Lung (tissue), 12 donors: ENCODE data around the gene PHACTR1. TPM values are rescaled to one million over a fixed set of nuclear protein-coding genes. Genes with fewer than 3 reads are reported as not detected.

Experiments used
- ATAC-seq: fragments of 200-7000 bp; cut with Tn5 transposase; one replicate; pipeline ENCODE4 v1.9.1; 2020; ENCODE audit warnings: moderate number of reproducible peaks; ENCODE audit not compliant: insufficient read depth, low FRiP score
- DNase-seq, 3 donors: peaks; one replicate each; pipeline ENCODE4 v3.0.0-alpha.2; 2013 to 2017
- H3K27ac ChIP-seq, 2 donors: one replicate each; pipeline ENCODE4 v1.5.1; 2013; ENCODE audit warnings: mild to moderate bottlenecking in 2 of 2, moderate library complexity in 2 of 2, control low read depth in 1 of 2, inconsistent platforms in 1 of 2, low read depth in 1 of 2, low read length in 1 of 2
- H3K27me3 ChIP-seq, 3 donors: one replicate each; pipeline ENCODE4 v1.5.1; 2013; ENCODE audit warnings: low read length in 2 of 3; ENCODE audit not compliant: control insufficient read depth in 3 of 3, insufficient read depth in 3 of 3
- H3K36me3 ChIP-seq, 4 donors: one replicate each; pipeline ENCODE4 v1.5.1; 2013; ENCODE audit warnings: low read length in 4 of 4, mild to moderate bottlenecking in 1 of 4, moderate library complexity in 1 of 4; ENCODE audit not compliant: control insufficient read depth in 4 of 4, insufficient read depth in 4 of 4
- H3K4me1 ChIP-seq, 5 donors: one replicate each; pipeline ENCODE4 v1.5.1; 2013; ENCODE audit warnings: low read length in 5 of 5, mild to moderate bottlenecking in 2 of 5, moderate library complexity in 1 of 5; ENCODE audit not compliant: control insufficient read depth in 5 of 5, insufficient read depth in 5 of 5
- H3K4me3 ChIP-seq: one replicate; pipeline ENCODE4 v1.5.1; 2013; ENCODE audit warnings: mild to moderate bottlenecking, control low read depth, moderate library complexity
- H3K9ac ChIP-seq, 2 donors: one replicate each; pipeline ENCODE4 v1.5.1; 2013; ENCODE audit warnings: low read length in 2 of 2, control low read depth in 1 of 2; ENCODE audit not compliant: insufficient read depth in 1 of 2
- H3K9me3 ChIP-seq, 4 donors: one replicate each; pipeline ENCODE4 v1.5.1; 2013; ENCODE audit warnings: low read length in 3 of 4, mild to moderate bottlenecking in 1 of 4, moderate library complexity in 1 of 4; ENCODE audit not compliant: control insufficient read depth in 4 of 4, insufficient read depth in 3 of 4
- CTCF ChIP-seq: IDR thresholded peaks from 2 replicates; pipeline ENCODE4 v1.5.1; 2012; ENCODE audit warnings: mild to moderate bottlenecking; ENCODE audit errors: control extremely low read depth, extremely low read depth
- WGBS, 2 donors: extraction: QIAGEN DNeasy Blood & Tissue Kit; methylation state at CpG; one replicate each; pipeline ENCODE4 v1.1.7; 2013; 5-methylcytosine and 5-hydroxymethylcytosine counted together
- polyA plus RNA-seq, 2 donors: library from polyadenylated mRNA; stranded (reverse); fragments of 200-250 nt; gene quantifications; one replicate each; pipeline ENCODE4 v1.2.1, GENCODE V29; 2013
- total RNA-seq, 2 donors: library from RNA; depleted of rRNA in 1 of 2; stranded (reverse); fragments of >200 nt in 1 of 2; gene quantifications; one replicate each; pipeline ENCODE4 v1.2.1, GENCODE V29; 2014 to 2021
- donor health status: control.
- donor health status: control.
- donor health status: Bipolar disorder and iron deficiency.
- donor health status: healthy.
- donor health status: DM: yes; HTN: yes; CAD: no.

PHACTR1 gene
- total and polyA plus RNA-seq, 4 donors: 16.3 to 58.8 (median 41.9) TPM

GRCh38 chr6:12878741-12879140 lies 162.2 kb downstream of the PHACTR1 start:
- no peaks in the 10 kb centered on the region for H3K9me3 ChIP-seq
- ATAC-seq (no peak), DNase-seq (no peak)
- H3K4me1 ChIP-seq: no peaks in the 10 kb centered on the region
- peaks cover 0 to 4% (median 2%) of the 10 kb centered on the region in 3 donors for H3K27me3 ChIP-seq
- no peak overlapping the region for H3K4me3 ChIP-seq
- 65 to 79% methylated on average over 4 of the region's 4 CpGs for WGBS, 2 donors
- H3K36me3 ChIP-seq: no peaks in the 10 kb centered on the region
- no peak overlapping the region for H3K9ac ChIP-seq
- TF ChIP-seq CTCF: no peak
- no peak overlapping the region for H3K27ac ChIP-seq

DNA sequence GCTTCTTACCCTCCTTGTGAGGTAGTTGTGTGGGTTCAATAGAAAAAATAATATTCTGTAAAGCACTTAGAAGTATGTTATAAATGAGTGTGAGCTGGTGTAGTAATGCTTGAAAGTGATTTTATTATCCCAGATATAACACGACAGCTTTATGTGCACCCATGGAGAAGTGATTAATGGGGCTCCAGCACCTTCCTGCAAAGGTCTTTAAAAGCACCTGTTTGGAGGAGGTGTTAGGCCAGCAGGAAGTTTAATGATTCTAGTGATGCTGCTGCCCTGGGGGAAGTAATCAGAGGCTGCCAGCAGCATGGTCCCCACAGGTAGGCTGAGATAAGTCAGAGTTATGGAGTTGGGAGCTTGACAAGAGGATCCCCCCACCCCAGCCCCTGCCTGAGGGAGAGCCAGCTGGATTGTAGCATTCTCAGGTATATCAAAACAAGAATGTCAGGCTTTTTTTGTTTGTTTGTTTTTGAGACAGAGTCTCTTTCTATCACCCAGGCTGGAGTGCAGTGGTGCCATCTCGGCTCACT lies 166.3 kb downstream of the PHACTR1 start:
- DNase-seq: no peak
- 63 to 85% methylated on average over 2 of the region's 2 CpGs for WGBS, 2 donors
- Histone ChIP-seq H3K4me1 (no peaks in the 10 kb centered on the region), H3K4me3 (no peak overlapping the region), H3K27ac (no peak overlapping the region), H3K9me3 (no peaks in the 10 kb centered on the region), H3K9ac (no peak overlapping the region), H3K27me3 (peaks cover 0 to 4% (median 2%) of the 10 kb centered on the region in 3 donors), H3K36me3 (no peaks in the 10 kb centered on the region)
- TF ChIP-seq CTCF: no peak
- ATAC-seq: no peak

GRCh38 chr6:12884983-12885382 lies 168.4 kb downstream of the PHACTR1 start:
- WGBS, 2 donors: 76 to 81% methylated on average over 7 of the region's 7 CpGs
- Histone ChIP-seq H3K36me3 (no peaks in the 10 kb centered on the region), H3K4me3 (no peak overlapping the region), H3K9me3 (no peaks in the 10 kb centered on the region), H3K27me3 (peaks cover 0 to 4% (median 2%) of the 10 kb centered on the region in 3 donors), H3K27ac (no peak overlapping the region), H3K9ac (no peak overlapping the region), H3K4me1 (no peaks in the 10 kb centered on the region)
- no peak for ATAC-seq
- TF ChIP-seq CTCF: no peak
- no peak for DNase-seq
